HG03558 (cell line): Measurements from ENCODE around the gene ZNF600.
A peak's percentile ranks its signal among the peaks of the same experiment; 100 is the strongest.
"Not testable (repeated sequence)": the region's sequence is repeated elsewhere in the genome, so short reads cannot be mapped to it uniquely, and the experiment has no call there.

Experiments used
- ATAC-seq: cut with Tn5 transposase; IDR thresholded peaks from one replicate; pipeline ENCODE4 v1.9.1; 2021; ENCODE audit warnings: moderate number of reproducible peaks; ENCODE audit not compliant: unreplicated experiment; ENCODE audit errors: extremely low read depth

The ZNF600 gene

GRCh38 chr19:52786464-52787354 lies at the start of gene ZNF600:
Gene ZNF600, minus strand, starts transcription at chr19:52786791. Its CDS starts 7,903 bp downstream, at chr19:52778888.
- ATAC-seq: not testable (repeated sequence)

- ATAC-seq: not testable (repeated sequence)
Measured at GRCh38 chr19:52834289-52834688, 47.7 kb upstream of the ZNF600 start.

DNA sequence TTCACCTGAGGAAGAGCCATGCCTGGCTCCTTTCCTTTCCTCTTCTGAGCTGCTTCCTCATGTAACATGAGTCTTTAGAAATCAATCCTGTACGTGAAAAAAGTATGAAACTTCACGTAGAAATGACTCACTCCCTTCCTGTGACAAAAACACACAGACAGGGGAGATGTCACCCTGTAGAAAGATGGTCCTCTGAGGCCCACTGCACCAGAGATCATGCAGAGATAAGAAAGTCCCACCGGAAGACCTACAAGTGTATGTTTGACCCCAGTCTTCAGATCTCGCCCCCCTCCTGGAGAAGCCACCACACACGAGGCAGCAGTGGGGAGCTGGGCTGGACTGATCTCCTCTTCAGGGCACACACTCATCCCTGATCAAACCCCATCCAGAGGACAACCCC lies 47.0 kb upstream of the ZNF600 start:
- not testable (repeated sequence) for ATAC-seq

- not testable (repeated sequence) for ATAC-seq
Measured at GRCh38 chr19:52829866-52830265, 43.3 kb upstream of the ZNF600 start.

- ATAC-seq: no peak
Measured at GRCh38 chr19:52825765-52826164, 39.2 kb upstream of the ZNF600 start.

DNA sequence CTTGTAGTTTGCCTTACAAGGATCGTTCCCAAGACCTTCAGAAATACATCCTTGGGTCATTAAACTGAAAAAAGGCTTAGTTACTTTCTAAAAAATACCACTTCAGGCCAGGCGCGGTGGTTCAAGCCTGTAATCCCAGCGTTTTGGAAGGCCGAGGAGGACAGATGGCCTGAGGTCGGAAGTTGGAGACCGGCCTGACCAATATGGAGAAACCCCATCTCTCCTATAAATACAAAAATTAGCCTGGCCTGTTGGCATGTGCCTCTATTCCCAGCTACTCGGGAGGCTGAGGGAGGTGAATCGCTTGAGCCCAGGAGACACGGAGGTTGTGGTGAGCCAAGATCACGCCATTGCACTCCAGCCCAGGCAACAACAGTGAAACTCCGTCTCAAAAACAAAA lies 37.1 kb upstream of the ZNF600 start:
- no peak for ATAC-seq

DNA sequence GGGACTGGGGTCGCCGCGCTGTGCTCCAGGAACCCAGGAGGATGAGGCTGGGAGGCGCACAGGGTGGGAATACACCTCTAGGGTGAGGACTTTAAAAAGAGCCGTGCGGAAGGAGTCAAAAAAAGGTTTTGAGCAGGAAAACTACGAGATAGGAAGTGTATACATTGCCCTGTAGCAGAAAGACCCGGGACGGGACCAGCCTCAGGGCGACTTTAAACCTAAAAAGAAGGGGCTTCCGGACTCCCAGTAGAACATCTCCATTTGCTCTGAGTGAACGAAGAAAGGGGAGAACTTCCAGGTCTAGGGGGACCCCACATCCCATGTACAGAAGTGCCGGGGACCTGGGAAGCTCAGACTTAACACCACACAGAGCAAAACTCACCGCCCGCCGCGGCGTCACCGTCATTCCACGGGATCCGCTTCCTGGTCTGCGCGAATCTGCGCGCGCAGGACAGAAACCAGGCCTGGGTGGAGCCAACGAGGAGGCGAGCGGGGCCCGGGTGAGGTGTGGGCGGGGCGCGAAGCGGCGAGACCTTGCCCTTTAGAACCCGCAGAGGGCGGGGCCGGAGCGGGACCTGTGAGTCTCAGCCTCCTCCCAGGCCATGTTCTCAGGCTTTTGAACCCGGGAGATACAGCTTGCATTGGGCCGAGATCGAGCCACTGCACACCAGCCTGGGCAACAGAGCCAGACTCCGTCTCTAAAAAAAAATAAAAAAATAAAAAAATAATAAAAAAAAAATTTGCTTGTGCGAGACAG lies 34.8 kb upstream of the ZNF600 start, which contains the start of gene ZNF28:
Gene ZNF28 (minus strand): TSS at position 430 of the 757 bp plus-strand sequence. CDS start 3,675 bp downstream, outside the sequence.
- ATAC-seq: peak; percentile 75

- not testable (repeated sequence) for ATAC-seq
Measured at GRCh38 chr19:52820472-52821203, 34.0 kb upstream of the ZNF600 start.

GRCh38 chr19:52809801-52810200 lies 23.2 kb upstream of the ZNF600 start:
- ATAC-seq: no peak

GRCh38 chr19:52799950-52800640 lies 13.5 kb upstream of the ZNF600 start:
- ATAC-seq: not testable (repeated sequence)

- no peak for ATAC-seq
Measured at GRCh38 chr19:52789440-52789839, 2.8 kb upstream of the ZNF600 start.

DNA sequence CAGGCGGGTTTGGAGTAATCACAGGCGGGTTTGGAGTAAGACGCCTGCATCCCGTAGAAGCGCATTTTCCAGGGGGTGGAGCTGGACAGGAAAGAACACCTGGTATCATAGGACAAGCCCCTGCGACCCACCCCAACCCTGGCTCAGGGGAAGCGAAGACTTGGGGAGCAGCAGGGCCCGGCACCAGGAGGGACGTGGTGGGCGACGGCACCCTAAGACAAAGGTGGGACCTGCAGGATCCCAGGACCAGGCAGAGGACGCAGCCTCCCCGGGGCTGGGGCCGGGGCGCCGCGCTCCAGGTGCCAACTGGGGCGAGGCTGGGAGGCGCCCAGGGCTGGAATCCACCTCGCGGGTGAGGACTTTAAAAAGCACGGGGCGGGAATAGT lies 520 bp downstream of the ZNF600 start:
- no peak for ATAC-seq

GRCh38 chr19:52785506-52785905 lies 1.1 kb downstream of the ZNF600 start:
- ATAC-seq: no peak

GRCh38 chr19:52782864-52783263 lies 3.7 kb downstream of the ZNF600 start:
- not testable (repeated sequence) for ATAC-seq

- ATAC-seq: no peak
Measured at GRCh38 chr19:52778811-52779210, 7.8 kb downstream of the ZNF600 start.

DNA sequence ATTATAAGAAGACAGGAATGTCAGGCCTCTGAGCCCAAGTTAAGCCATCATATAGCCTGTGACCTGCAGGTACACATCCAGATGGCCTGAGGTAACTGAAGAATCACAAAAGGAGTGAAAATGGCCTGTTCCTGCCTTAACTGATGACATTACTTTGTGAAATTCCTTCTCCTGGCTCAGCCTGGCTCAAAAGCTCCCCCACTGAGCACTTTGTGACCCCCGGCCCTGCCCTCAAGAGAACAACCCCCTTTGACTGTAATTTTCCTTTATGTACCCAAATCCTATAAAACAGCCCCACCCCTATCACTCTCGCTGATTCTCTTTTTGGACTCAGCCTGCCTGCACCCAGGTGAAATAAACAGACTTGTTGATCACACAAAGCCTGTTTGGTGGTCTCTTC lies 30.1 kb downstream of the ZNF600 start:
- not testable (repeated sequence) for ATAC-seq

- ATAC-seq: no peak
Measured at GRCh38 chr19:52749780-52750179, 36.8 kb downstream of the ZNF600 start.

DNA sequence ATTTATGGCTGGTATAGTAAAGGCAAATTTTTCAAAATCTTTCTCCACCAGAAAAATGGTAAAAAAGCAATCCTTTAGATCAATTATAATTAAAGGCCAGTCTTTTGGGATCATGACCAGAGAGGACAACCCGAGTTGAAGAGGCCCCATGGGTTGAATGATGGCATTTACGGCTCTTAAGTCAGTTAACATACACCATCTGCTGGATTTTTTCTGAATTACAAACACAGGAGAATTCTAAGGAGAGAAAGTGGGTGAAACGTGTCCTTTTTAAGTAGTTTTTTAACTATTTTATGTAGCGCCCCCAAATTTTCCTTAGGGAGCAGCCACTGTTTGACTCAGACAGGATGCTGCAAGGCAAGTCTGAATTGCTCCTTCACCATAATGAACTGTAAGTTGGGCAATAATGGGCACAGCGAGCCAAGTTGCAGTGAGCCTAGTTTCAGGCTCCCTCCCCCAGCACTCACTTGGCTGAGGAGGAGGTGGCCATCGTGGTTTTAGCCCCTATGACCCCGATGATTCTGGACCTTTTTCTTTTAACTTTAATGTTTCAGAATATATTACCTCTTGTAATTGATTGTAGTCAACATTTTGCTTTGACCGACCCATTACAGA lies 38.1 kb downstream of the ZNF600 start:
- no peak for ATAC-seq

GRCh38 chr19:52745919-52746318 lies 40.7 kb downstream of the ZNF600 start:
- ATAC-seq: not testable (repeated sequence)
